IMR-90 (cell line): ENCODE results near the gene NR2F1.

Experiments used
- CEBPB ChIP-seq: IDR thresholded peaks from 2 replicates; pipeline ENCODE4 v1.6.1; 2012; ENCODE audit warnings: low read depth, low read length, improper control_type of control experiment
- CTCF ChIP-seq: conservative IDR thresholded peaks from 2 replicates; pipeline ENCODE4 v1.5.1; 2012; ENCODE audit warnings: mild to moderate bottlenecking, low read depth, low read length, improper control_type of control experiment
- POLR2A ChIP-seq: IDR thresholded peaks from 2 replicates; pipeline ENCODE4 v1.6.1; 2012; ENCODE audit warnings: mild to moderate bottlenecking, low read depth, low read length

- TF ChIP-seq CTCF (no peak), POLR2A (no peak), CEBPB (no peak)
These were observed 11.7 kb upstream of the NR2F1 start for GRCh38 chr5:93571114-93571949.
